ENCODE results near the gene ANKDD1A.

The ANKDD1A gene

DNA sequence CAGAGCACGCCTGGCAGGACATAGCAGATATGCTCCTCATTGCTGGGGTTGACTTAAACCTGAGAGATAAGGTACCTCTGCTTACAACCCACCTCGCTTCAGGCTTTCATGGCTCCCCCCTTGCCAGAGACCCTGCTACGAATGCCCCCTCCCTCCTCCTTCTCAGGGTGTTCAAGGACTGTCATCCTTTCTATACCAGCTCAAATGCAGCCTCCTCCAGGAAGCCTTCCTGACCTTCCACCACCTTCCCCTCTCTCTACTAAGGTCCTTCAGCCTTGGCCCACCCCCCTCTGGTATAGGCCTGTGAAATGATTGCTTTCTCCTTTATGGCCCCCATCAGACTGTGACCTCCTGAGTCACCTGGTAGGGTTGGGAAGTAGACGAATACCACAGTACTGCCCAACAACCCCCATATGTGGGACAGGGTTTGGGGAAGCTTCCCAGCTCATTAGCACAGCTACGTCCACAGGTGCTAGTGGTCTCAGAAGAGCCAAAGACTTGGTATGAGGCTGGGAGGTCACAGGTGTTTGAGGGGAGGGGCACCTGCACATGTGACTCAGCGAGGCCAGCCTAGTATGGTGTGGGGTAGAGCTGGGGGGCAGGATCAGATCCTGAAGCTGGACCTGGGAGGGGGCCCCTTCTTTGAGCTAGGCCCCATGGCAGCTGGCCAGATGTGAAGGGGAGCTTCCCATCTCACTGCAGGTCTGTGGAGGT, 32.0 kb downstream of the ANKDD1A start:
- Histone ChIP-seq H3K4me3 (ENCODE audit: low read depth, low read length) (no peak overlapping the region), H3K27ac (no peak overlapping the region), H3K9me3 (ENCODE audit: severe bottlenecking) (no peaks in the 10 kb centered on the region), H3K27me3 (ENCODE audit: insufficient read depth, low read depth, severe bottlenecking) (no peaks in the 10 kb centered on the region), H3K36me3 (no peaks in the 10 kb centered on the region)
- TF ChIP-seq, protein P1, sequence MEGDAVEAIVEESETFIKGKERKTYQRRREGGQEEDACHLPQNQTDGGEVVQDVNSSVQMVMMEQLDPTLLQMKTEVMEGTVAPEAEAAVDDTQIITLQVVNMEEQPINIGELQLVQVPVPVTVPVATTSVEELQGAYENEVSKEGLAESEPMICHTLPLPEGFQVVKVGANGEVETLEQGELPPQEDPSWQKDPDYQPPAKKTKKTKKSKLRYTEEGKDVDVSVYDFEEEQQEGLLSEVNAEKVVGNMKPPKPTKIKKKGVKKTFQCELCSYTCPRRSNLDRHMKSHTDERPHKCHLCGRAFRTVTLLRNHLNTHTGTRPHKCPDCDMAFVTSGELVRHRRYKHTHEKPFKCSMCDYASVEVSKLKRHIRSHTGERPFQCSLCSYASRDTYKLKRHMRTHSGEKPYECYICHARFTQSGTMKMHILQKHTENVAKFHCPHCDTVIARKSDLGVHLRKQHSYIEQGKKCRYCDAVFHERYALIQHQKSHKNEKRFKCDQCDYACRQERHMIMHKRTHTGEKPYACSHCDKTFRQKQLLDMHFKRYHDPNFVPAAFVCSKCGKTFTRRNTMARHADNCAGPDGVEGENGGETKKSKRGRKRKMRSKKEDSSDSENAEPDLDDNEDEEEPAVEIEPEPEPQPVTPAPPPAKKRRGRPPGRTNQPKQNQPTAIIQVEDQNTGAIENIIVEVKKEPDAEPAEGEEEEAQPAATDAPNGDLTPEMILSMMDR (IDR thresholded peaks at IDR 0.05; ENCODE audit: low read depth, low read length), result no peak
- no peak for DNase-seq

DNA sequence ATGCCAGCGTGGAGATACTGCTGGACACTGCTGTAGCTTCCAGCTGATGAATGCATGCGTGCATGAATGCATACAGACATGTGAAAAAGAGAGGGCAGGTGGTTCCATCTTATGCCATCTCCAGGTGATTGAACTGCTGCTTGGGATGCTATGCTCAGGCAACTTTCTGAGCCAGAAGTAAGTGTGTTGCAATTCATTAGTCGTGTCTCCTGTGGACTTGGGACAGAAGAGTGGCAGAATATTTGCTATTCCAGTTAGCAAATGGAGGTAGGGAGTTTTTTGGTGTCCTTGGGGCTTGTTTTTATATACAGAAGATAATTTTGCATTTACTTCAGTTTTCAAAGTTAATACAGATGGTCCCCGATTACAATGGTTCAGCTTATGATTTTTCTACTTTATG, 33.3 kb downstream of the ANKDD1A start:
- TF ChIP-seq, protein P1 (IDR thresholded peaks at IDR 0.05; ENCODE audit: low read depth, low read length), result no peak
- DNase-seq, result no peak
- H3K36me3 ChIP-seq, result no peaks in the 10 kb centered on the region
- H3K4me3 ChIP-seq (ENCODE audit: low read depth, low read length), result no peak overlapping the region
- H3K9me3 ChIP-seq (ENCODE audit: severe bottlenecking), result no peaks in the 10 kb centered on the region
- H3K27me3 ChIP-seq (ENCODE audit: insufficient read depth, low read depth, severe bottlenecking), result no peaks in the 10 kb centered on the region
- no peak overlapping the region for H3K27ac ChIP-seq

GRCh38 chr15:64947211-64947610, 35.5 kb downstream of the ANKDD1A start:
- Histone ChIP-seq H3K27me3 (ENCODE audit: insufficient read depth, low read depth, severe bottlenecking) (no peaks in the 10 kb centered on the region), H3K4me3 (ENCODE audit: low read depth, low read length) (no peak overlapping the region), H3K36me3 (no peaks in the 10 kb centered on the region), H3K9me3 (ENCODE audit: severe bottlenecking) (no peaks in the 10 kb centered on the region), H3K27ac (no peak overlapping the region)
- TF ChIP-seq, protein P1 (IDR thresholded peaks at IDR 0.05; ENCODE audit: low read depth, low read length), result no peak
- no peak for DNase-seq

DNA sequence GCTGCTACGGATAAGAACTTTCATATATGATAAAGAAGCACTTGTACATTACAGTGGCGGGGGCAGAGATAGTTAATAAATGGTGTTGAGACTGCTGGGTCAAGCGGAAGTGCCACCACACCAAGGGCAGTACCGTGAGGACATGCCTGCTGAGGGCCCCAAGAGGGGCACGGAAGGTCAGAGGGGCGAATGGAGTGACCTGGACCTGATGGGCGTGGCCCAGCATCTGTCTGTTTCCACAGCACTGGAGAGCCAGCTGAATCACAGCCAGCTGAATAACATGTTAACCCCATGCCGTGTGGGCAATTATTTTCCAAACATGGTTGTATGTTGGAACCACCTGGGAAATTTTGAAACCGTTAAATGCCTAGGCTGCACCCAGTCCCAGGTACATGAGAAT, 37.2 kb downstream of the ANKDD1A start:
- TF ChIP-seq, protein P1 (IDR thresholded peaks at IDR 0.05; ENCODE audit: low read depth, low read length), result no peak
- Histone ChIP-seq H3K27me3 (ENCODE audit: insufficient read depth, low read depth, severe bottlenecking) (no peaks in the 10 kb centered on the region), H3K36me3 (no peaks in the 10 kb centered on the region), H3K4me3 (ENCODE audit: low read depth, low read length) (no peak overlapping the region), H3K27ac (no peak overlapping the region), H3K9me3 (ENCODE audit: severe bottlenecking) (no peaks in the 10 kb centered on the region)
- DNase-seq, result no peak

GRCh38 chr15:64949383-64950186, 37.9 kb downstream of the ANKDD1A start:
- TF ChIP-seq, protein P1 (IDR thresholded peaks at IDR 0.05; ENCODE audit: low read depth, low read length), result no peak
- Histone ChIP-seq H3K4me3 (ENCODE audit: low read depth, low read length) (no peak overlapping the region), H3K27ac (no peak overlapping the region), H3K9me3 (ENCODE audit: severe bottlenecking) (no peaks in the 10 kb centered on the region), H3K36me3 (no peaks in the 10 kb centered on the region), H3K27me3 (ENCODE audit: insufficient read depth, low read depth, severe bottlenecking) (no peaks in the 10 kb centered on the region)
- no peak for DNase-seq
